ENCODE results near the gene PHTF2.

The PHTF2 gene

DNA sequence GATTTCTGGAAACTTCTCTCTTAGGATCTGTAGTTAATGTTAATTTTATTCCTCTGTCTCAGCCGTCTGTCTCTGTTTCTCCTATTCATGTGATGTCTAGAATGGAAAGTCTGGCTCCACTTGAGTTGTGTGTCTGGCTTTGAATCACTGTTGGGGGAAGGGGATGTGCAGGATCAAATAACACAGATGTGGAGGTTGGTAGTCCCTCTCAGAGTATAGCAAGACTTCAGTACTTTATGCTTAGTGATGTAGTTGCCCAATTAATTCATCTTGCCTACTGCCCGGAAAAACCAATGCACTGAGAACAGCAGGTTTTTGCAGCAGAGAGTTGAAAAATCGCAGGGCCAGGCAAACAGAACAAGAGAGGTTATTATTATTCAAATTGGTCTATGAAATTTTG lies 79.2 kb downstream of the PHTF2 start:
- no peak for DNase-seq (ENCODE audit: low read depth in 2 of 2)

DNA sequence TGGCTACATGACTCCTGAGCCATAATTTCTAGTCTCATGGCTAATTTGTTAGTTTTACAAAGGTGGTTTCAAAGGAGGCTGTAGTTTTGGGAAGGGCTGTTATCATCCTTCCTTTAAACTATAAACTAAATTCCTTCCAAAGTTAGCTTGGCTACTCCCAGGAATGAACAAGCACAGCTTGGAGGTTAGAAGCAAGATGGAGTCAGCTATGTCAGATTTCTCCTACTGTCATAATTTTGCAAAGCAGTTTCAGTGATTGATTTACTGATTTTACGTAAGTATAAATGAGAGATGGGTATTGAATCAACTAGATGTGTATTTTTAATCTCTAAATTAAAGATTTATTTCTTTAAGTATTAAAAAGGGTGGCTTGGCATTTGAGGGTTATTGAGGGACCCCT lies 79.9 kb downstream of the PHTF2 start:
- no peak for DNase-seq (ENCODE audit: low read depth in 2 of 2)

DNA sequence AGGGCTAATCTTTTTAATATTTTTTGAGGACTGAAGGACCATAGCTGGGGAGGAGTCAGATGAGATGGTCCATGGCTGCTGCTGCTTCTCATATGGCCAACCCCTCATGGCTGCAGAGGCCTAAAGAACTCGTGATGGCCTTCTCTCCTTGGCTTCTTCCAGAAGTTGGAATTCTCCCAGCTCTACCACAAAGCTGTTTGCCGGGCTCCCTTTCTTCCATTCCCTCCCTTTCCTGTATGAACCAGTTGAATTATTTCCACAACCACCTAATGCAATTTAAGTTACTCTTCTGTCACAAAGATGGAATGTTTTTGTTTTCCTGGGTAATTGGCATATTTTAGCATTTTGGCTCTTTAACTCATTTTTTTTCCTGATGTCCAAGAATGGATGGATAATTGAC lies 80.7 kb downstream of the PHTF2 start:
- no peak for DNase-seq (ENCODE audit: low read depth in 2 of 2)

DNA sequence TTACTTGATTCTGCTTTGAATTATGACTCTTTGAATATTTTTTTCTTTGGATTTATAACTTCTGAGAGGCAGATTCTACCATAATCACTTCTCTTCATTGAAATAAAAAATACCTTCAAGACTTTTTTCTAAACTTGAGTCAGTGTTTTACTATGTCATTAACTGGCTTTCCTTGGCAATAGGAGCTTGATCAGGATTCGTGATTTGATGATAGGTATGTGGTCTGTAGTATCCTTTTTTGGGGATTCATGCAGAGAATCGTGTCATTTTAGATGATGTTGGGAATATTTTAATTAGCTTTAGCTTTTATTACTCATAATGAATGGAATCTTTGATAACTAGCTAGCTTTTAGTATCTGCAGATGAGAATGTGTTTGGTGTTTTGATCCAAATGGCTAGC lies 83.3 kb downstream of the PHTF2 start:
- DNase-seq (ENCODE audit: low read depth in 2 of 2): no peak

DNA sequence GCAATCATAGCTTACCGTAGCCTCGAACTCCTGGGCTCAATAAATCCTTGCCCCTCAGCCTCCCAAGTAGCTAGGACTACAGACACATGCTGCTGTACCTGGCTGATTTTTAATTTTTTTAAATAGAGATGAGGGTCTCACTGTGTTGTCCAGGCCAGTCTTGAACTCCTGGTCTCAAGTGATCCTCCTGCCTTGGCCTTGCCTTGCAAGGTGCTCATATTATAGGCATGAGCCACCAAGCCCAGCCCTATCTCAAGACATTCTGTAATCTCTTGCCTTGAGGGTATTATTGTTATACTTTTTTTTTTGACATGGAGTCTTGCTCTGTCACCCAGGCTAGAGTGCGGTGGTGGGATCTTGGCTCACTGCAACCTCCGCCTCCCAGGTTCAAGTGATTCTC lies 86.6 kb downstream of the PHTF2 start:
- DNase-seq (ENCODE audit: low read depth in 2 of 2): no peak

DNA sequence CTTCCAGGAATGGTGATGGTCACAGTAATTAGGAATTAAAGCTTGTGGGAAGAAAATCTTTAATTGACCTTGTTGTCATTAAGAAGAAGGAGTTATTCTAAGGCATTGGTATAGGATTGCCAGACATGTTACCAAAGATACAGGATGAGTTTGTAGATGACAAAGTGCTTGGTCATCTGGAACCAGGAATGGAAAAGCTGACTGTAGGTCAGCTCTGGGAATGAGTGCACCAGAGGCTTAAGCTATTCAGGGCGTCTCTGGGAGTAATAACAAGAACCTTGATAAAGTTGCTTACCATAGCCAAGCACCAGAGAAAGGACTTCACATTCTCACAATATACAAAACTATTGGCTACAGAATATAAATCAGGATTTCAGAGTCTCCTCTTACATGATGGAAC lies 89.0 kb downstream of the PHTF2 start:
- no peak for DNase-seq (ENCODE audit: low read depth in 2 of 2)

DNA sequence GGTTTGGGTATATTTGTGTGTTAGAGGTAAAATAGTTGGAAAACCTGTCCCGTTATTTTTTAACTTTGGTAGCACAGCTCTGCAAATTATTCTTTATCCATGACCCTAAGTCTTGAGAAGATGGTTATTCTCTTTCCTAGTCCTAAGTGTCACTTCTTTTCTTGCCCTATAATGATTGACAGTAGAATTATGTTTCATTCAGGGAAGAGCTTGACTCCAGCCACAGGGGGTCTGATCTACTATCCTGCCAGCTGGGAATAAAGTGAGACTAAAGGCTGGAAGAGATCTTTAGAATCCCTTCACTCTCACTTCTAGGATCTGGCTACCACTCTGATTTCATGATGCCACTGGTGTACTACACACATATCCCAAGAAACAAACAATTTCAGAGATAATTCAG lies 90.4 kb downstream of the PHTF2 start:
- no peak for DNase-seq (ENCODE audit: low read depth in 2 of 2)

DNA sequence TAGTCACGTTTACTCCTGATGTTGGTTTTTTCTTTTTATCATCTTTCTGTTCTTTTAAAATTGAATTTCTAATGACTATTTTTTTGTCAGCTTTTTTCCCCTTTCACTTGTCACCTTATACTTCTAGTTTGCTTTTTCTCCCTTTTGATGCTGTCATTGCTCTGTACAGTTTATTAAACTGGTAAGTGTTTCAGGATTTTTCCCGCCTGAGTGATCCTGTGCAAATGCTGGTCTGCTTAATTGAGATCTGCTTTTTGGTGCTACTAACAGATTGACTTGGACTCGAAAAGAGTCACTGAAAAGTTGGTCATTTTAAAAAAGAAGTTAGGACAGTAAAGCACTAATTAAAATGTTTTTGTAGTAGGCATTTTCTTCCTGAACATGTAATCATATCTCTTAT lies 95.2 kb downstream of the PHTF2 start:
- DNase-seq (ENCODE audit: low read depth in 2 of 2): no peak

DNA sequence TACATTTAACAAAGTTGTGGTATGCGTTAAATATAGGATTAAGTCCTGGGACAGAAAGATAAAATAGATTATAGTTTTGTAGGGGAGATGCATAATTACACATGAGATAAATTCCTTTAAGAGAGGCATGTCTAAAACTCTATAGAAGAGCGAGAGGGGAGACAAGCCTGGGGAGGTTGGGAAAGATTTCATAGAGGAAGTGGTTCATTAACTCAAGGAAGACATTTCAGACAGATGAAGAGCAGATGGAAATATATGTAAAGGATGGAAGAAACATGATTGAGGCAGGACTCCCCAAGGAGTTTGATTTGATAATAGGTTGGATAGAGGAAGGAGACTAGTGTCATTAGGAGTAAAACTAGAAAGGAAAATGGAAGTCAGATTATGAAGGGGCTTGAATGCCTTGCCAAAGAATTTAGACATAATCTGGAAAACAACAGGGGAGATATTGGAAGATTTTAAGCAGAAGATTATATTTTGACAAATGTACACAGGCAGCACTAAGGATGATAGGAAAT lies 96.1 kb downstream of the PHTF2 start:
- no peak for DNase-seq (ENCODE audit: low read depth in 2 of 2)

DNA sequence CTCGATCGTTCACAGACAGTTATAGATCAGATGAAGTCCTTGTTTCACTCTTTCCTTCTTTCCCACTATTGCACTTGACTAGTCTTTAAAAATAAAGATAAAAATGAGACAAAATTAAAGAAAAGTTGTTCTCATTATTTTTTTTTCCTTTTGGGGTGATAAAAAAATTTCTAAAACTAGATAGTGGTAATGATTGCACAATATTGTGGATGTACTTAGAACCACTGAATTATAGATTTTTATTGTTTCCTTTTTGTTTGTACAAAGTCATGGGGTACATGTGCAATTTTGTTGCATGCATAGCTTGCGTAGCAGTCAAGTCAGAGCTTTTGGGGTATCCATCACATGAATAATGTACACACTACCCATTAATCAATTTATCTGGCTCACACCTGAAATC lies 97.3 kb downstream of the PHTF2 start:
- DNase-seq (ENCODE audit: low read depth in 2 of 2): no peak

DNA sequence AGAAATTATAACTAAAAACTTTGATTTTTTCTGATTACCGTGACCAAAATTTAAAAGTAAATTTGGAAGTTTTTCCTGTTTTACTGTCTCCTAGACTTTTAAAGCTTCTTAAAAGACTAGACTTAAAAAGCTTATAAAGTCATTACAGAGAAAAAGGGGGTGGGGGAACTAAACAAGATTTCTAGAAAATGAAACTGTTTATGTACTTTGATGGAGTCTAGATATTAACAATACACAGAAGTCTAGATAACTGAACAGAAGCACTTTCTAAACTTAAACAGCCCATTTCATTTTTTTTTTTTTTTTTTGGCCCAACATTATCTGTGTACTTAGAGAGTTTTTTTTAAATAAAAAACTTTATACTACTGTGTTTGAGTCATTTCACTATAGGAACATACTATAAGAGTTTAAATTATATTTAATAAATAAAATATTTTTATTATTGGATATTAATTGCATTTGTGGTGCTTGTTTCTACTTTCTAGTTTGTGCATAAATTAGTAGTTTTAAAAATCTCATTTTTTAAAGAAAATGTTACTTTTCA lies 98.5 kb downstream of the PHTF2 start:
- no peak for DNase-seq (ENCODE audit: low read depth in 2 of 2)

DNA sequence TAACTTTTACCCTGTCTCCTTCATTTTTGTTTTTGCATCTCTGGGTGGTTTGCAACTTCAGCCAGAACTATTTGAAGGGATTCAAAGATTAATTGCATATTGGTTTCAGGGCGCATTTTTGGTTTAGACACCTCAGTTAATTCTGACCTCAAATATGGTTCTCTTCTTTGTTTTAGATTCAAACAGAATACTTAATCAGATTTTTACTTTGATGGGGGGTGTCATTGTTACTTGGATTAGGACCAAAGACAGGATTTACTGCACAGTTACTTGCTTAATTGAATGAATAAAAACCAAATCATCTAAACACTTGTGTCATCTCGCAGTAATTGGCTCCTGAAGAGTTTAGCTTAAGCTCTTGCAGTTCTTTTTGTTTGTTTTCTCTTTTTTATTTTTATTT lies 100.9 kb downstream of the PHTF2 start:
- no peak for DNase-seq (ENCODE audit: low read depth in 2 of 2)

DNA sequence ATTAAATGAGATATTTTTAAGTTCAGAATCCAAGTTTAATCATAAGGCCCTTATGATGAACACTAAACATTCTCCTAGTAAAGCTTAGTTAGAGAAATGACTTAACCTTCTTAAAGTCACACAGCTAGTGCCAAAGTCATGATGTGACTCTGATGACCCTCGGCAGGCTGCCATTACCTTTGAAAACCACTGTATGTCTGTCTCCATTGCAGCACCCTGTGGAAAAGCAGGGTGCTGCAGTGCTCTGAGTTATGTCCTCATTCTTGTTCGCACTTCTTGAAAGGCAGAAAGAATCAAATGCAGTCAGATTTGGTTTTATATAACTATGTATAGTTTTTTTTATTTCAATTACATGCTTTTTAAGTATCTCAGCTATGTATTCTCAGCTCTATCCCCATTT lies 105.0 kb downstream of the PHTF2 start:
- no peak for DNase-seq (ENCODE audit: low read depth in 2 of 2)

DNA sequence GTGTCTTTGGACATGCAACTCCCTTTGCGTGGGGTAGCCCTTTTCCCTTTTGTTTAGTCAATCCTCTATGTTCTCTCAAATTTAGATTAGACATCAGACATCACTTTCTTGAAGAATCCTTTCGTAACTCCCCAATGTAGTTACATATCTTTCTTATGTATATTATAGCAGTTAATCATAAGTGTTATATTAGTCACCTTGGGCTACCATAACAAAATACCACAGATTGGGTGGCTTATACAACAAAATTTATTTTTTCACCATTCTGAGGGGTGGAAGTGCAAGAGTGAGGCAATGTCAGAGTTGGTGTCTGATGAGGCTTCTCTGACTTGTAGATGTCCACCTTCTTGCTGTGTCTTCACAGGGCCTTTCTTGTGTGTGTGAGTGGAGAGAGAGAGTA lies 105.7 kb downstream of the PHTF2 start:
- no peak for DNase-seq (ENCODE audit: low read depth in 2 of 2)

DNA sequence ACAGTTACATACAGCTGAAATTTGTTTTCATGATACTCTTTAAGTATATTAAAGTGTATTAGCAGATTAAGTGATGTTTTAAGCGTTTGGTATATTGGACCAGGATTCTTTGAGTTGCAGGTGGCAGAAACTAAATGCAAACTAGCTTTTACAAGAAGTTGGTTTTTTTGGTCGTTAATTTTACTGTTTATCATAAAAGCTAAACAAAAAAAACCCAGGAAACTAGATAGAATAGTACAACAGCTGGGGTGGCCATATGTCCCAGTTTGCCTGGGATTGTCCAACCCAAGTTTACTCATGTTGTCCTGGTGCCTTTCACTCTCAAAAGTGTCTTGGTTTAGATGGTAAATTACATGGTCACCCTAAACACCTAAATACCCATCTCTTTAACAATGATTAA lies 108.7 kb downstream of the PHTF2 start:
- DNase-seq (ENCODE audit: low read depth in 2 of 2): no peak

DNA sequence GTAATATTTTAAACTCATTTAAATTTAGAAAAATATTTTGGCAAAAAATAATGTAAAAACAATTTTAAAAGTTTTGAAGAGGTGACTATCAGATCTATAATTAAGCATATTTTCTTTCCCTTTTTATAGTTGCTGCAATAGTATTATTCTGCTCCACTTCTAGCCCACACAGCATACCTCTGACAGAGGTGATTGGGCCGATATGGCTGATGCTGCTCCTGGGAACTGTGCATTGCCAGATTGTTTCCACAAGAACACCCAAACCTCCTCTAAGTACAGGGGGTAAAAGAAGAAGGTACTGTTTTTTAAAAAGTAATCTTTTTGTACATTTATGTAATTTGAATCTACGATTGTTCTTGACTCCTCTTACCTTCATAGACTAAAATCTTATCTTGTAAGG lies 110.1 kb downstream of the PHTF2 start:
- DNase-seq (ENCODE audit: low read depth in 2 of 2): no peak

DNA sequence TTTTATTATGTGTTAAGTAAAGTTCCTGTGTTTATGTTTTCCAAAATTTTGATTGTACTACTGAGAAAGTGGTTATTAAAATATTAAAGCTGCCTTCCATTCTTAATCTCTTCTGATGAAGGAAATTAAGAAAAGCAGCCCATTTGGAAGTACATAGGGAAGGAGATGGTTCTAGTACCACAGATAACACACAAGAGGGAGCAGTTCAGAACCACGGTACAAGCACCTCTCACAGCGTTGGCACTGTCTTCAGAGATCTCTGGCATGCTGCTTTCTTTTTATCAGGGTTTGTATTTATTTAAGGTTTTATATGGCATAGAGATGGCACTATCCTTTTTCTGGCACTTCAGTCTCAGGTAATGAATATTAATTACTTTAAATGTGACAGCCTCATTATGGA lies 111.6 kb downstream of the PHTF2 start:
- DNase-seq (ENCODE audit: low read depth in 2 of 2): no peak

DNA sequence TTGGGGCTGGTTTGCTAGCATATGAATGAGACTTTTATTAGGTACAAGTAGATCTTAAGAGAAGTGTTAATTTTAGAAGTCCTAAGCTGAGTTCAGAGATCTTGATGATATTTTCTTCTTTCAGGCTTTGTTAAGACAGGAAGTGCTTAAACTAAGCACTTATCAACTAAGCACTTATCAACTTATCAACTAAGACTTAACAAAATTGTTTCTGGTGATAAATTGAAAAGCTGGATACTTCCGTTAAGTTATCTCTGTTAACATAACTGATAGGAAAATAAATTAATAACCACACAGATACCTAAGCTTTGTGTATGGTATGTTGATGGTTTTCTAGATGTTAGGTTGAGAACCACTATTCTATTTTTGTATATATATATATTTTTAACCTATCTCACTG lies 113.7 kb downstream of the PHTF2 start:
- no peak for DNase-seq (ENCODE audit: low read depth in 2 of 2)

DNA sequence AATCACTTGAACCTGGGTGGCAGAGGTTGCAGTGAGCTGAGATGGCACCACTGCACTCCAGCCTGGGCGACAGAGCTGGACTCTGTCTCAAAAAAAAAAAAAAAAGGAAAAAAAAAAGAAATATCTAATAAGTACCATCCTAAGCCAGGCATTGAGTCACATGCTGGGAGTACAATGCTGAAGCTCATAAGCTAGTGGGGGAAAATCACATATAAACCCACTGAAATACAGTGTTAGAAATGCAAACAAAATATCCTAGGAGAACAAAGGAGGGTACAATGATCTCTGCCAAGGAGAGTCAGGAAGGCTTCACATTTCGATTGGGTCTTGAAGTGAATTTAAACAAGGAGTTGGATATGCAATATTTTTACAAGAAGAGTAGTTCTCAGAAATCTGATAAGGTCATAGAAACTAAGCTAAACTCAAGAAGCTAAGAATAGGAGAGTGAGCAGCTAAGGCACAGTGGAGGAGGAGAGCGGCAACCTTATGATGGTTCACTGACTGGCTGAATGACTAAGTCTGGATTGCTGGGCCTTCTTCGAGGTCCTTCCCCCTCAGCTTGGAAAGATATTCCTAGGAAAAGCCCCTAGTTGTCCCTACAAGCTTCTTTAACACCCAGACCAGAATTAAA lies 115.5 kb downstream of the PHTF2 start:
- no peak for DNase-seq (ENCODE audit: low read depth in 2 of 2)

DNA sequence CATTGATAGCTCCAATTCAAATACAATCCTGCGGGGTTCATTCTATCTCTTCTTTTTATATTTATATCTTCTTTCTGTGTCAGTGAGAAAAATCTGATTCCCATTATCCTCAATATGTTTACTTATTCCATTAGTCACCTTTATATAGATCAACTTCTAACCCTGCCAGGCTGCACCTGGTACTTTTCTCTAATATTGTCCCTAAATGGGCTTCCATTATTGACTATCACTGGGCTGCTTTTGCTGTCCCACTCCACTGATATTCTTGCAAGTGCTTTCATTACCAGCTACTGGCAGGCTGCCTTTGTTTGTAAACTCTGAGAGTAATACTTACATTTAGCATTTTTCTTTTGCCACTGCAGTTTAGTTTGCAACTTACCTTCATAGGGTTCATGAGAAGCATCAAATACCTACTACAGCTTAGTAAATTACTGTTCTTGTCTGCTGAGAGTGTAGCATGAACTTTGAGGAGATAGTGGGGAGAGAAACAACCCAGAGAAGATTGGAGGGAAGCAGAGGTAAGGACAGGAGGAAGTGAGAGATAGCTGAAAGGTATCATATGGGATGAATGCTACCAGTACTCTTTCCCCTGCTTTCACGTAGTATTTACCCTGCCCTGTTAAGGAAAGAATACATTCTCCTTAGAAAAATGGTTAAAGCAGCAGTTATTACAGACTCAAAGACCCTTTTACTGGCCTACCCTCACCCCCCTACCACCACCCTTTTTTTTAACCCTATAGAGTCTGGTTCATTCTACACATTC lies 119.1 kb downstream of the PHTF2 start:
- DNase-seq (ENCODE audit: low read depth in 2 of 2): no peak

DNA sequence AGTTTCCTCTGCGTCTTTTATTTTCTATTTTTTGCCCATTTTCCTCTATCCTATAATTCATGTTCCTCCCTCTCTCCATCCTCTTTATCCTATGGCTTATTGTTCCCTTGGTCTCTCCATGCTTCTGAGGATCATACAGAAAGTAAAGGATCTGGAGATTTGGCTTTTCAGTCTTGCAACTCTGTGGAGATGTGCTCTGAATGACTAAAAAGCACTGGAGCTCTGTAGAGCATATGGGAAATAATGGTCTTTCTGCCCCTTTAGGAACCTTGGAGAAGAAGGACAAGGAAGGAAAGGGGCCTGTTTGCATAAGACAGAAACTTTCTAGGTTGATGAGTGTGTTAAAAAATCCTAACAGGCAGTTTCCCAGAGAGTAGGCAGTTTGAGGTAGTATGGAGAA lies 120.1 kb downstream of the PHTF2 start:
- DNase-seq (ENCODE audit: low read depth in 2 of 2): no peak

DNA sequence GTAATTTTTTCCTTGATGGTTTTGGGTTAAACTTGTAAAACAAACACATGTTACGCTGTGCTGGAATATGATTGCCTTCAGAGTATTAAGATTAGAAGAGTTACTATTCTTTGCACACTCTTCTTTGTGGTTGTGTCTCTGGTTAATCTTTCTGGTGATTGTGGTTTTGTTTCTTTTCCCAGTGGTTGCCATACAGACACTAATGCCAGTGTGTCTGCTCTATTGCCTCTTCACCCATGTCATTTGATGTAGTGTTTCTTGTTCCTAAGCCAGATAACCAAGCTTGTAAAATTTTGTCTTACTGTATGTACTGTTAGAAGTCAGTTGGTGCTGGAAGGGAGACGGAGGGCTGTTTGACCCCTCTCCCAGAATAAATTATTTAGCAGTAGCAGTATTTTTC lies 124.8 kb downstream of the PHTF2 start:
- DNase-seq (ENCODE audit: low read depth in 2 of 2): no peak

DNA sequence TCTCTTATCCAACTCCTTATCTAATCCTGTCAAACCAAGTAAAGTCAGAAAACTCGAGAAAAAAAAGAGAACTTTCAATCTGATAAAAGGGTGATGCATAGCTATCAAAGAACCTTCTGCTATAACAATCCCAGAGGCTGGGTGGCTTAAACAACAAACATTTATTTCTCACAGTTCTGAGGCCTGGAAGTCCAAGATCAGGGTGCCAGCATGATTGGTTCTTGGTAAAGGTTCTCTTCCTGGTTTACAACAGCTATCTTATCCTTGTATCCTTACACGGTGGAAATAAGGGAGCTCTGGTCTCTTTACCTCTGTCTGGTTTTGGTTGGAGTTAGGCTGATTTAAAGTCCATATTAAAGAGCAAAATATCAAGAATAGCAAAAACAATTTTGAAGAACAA lies 131.9 kb downstream of the PHTF2 start:
- no peak for DNase-seq (ENCODE audit: low read depth in 2 of 2)

Data from stimulated activated CD8-positive, alpha-beta memory T cell treated with anti-CD3 and anti-CD28 coated beads, Interleukin-7, amount 100 ng/mL, for 4 hours (primary cell).